Measurements from ENCODE around the gene BCAS1. TPM values are rescaled to one million over a fixed set of nuclear protein-coding genes. Genes with fewer than 3 reads are reported as not detected.

Gene BCAS1
- total and polyA plus RNA-seq, 2 donors (not counting 1 experiment from before 2014, with no cell fraction given), result 0.97 to 1.1 TPM

GRCh38 chr20:53914091-53914780 lies 156.2 kb downstream of the BCAS1 start:
- Histone ChIP-seq H2AFZ (ENCODE audit: insufficient read depth, low read depth, low read length, poor library complexity, severe bottlenecking) (peak overlapping the region; percentile 89), H3K36me3 (replicated peaks in 1 of 2; ENCODE audit: control extremely low read depth in 1 of 2, control insufficient read depth in 1 of 2, extremely low read depth in 1 of 2, insufficient read depth in 2 of 2, low read length in 1 of 2) (no peaks in the 10 kb centered on the region), H3K4me1 (ENCODE audit: control insufficient read depth in 2 of 2, insufficient read depth in 2 of 2, low read length in 2 of 2) (peaks cover 17 to 42% of the 10 kb centered on the region in 2 donors), H3K4me3 (ENCODE audit: control extremely low read depth in 1 of 5, extremely low read depth in 1 of 5, insufficient read depth in 1 of 5, low read depth in 2 of 5, low read length in 4 of 5) (peak overlapping the region in 1 of 5 experiments; percentile 83), H3K79me2 (ENCODE audit: control insufficient read depth, insufficient read depth, low read length) (peaks cover 3% of the 10 kb centered on the region), H3K27me3 (replicated peaks in 1 of 4; ENCODE audit: control extremely low read depth in 1 of 4, control insufficient read depth in 3 of 4, insufficient read depth in 4 of 4, low read length in 3 of 4) (no peaks in the 10 kb centered on the region), H3K9me3 (ENCODE audit: control extremely low read depth in 1 of 3, control insufficient read depth in 2 of 3, insufficient read depth in 1 of 3, low read length in 2 of 3) (peaks cover 0 to 4% (median 0%) of the 10 kb centered on the region in 3 donors), H3K27ac (ENCODE audit: low read length in 2 of 2) (no peak overlapping the region), H3K9ac (ENCODE audit: low read length) (peak overlapping the region; percentile 73), H3K4me2 (replicated peaks; ENCODE audit: low read depth, low read length, poor library complexity, severe bottlenecking) (peak overlapping the region; percentile 86), H4K20me1 (ENCODE audit: control insufficient read depth, insufficient read depth, low read length, poor library complexity, severe bottlenecking) (no peaks in the 10 kb centered on the region)
- no peaks in the 10 kb centered on the region for H3K9me3 Mint-ChIP-seq (ENCODE audit: insufficient read depth)
- H3K4me1 Mint-ChIP-seq, result peaks cover 42% of the 10 kb centered on the region
- 37% methylated on average over 2 of the region's 9 CpGs for WGBS (ENCODE audit: insufficient coverage)
- peak overlapping the region; percentile 67 for H3K27ac Mint-ChIP-seq
- DNase-seq (peak; percentile 40), ATAC-seq (ENCODE audit: low read depth) (no peak)
- ChIA-PET CTCF (interaction anchor here (0.5 to 22.3 kb wide), 30 partner anchors 8 to 352 kb away, joined by 3 to 593 read pairs (median 7); partner anchors contain the start of gene ZNF217), POLR2A (interaction anchor here (0.5 to 3.2 kb wide), 7 partner anchors 15 to 320 kb away, joined by 3 to 20 read pairs (median 3); partner anchors contain the start of gene ZNF217)
- peak overlapping the region; percentile 94 for H3K4me3 Mint-ChIP-seq
- H3K27me3 Mint-ChIP-seq, result no peaks in the 10 kb centered on the region
- intact Hi-C loops (cut with micrococcal nuclease), result loop anchor here (2.0 to 10.0 kb wide), 2 partner anchors 19 to 79 kb away; no protein-coding TSS in a partner anchor
- TF ChIP-seq CTCF (IDR thresholded peaks at IDR 0.05) (no peak), EZH2 (IDR thresholded peaks at IDR 0.05; ENCODE audit: borderline replicate concordance, insufficient read depth, low read depth, low read length, poor library complexity, severe bottlenecking) (no peak)

- 97% methylated on average over 5 of the region's 6 CpGs for WGBS (ENCODE audit: insufficient coverage)
- intact Hi-C loops (cut with micrococcal nuclease), result loop anchor here (10.0 kb wide), 1 partner anchor 76 kb away; no protein-coding TSS in a partner anchor
- CTCF ChIA-PET, result interaction anchor here (1.2 to 22.3 kb wide), 2 partner anchors 12 to 23 kb away, joined by 3 to 593 read pairs; no protein-coding TSS in a partner anchor
- Histone ChIP-seq H3K36me3 (replicated peaks in 1 of 2; ENCODE audit: control extremely low read depth in 1 of 2, control insufficient read depth in 1 of 2, extremely low read depth in 1 of 2, insufficient read depth in 2 of 2, low read length in 1 of 2) (no peaks in the 10 kb centered on the region), H3K79me2 (ENCODE audit: control insufficient read depth, insufficient read depth, low read length) (peaks cover 3% of the 10 kb centered on the region), H3K9ac (ENCODE audit: low read length) (no peak overlapping the region), H3K4me1 (ENCODE audit: control insufficient read depth in 2 of 2, insufficient read depth in 2 of 2, low read length in 2 of 2) (peaks cover 17 to 45% of the 10 kb centered on the region in 2 donors), H3K27ac (ENCODE audit: low read length in 2 of 2) (no peak overlapping the region), H4K20me1 (ENCODE audit: control insufficient read depth, insufficient read depth, low read length, poor library complexity, severe bottlenecking) (no peaks in the 10 kb centered on the region), H3K9me3 (ENCODE audit: control extremely low read depth in 1 of 3, control insufficient read depth in 2 of 3, insufficient read depth in 1 of 3, low read length in 2 of 3) (peaks cover 0 to 4% (median 0%) of the 10 kb centered on the region in 3 donors), H3K4me3 (ENCODE audit: control extremely low read depth in 1 of 5, extremely low read depth in 1 of 5, insufficient read depth in 1 of 5, low read depth in 2 of 5, low read length in 4 of 5) (no peak overlapping the region), H3K27me3 (replicated peaks in 1 of 4; ENCODE audit: control extremely low read depth in 1 of 4, control insufficient read depth in 3 of 4, insufficient read depth in 4 of 4, low read length in 3 of 4) (no peaks in the 10 kb centered on the region), H3K4me2 (replicated peaks; ENCODE audit: low read depth, low read length, poor library complexity, severe bottlenecking) (no peak overlapping the region), H2AFZ (ENCODE audit: insufficient read depth, low read depth, low read length, poor library complexity, severe bottlenecking) (no peak overlapping the region)
- POLR2A ChIA-PET, result interaction anchor here (1.0 kb wide), 1 partner anchor 77 kb away, joined by 3 read pairs; no protein-coding TSS in a partner anchor
- no peaks in the 10 kb centered on the region for H3K9me3 Mint-ChIP-seq (ENCODE audit: insufficient read depth)
- no peak overlapping the region for H3K27ac Mint-ChIP-seq
- no peak overlapping the region for H3K4me3 Mint-ChIP-seq
- peaks cover 47% of the 10 kb centered on the region for H3K4me1 Mint-ChIP-seq
- DNase-seq (no peak), ATAC-seq (ENCODE audit: low read depth) (no peak)
- no peaks in the 10 kb centered on the region for H3K27me3 Mint-ChIP-seq
- no peak for TF ChIP-seq CTCF (IDR thresholded peaks at IDR 0.05)
- no peak for TF ChIP-seq EZH2 (IDR thresholded peaks at IDR 0.05; ENCODE audit: borderline replicate concordance, insufficient read depth, low read depth, low read length, poor library complexity, severe bottlenecking)
Measured at GRCh38 chr20:53911301-53911700, 159.1 kb downstream of the BCAS1 start.

Data from B cell (primary cell).